GM12891 (cell line): Measurements from ENCODE around the gene SLC48A1.

ENCODE experiments used
- POLR2A ChIP-seq: IDR thresholded peaks from 2 replicates; pipeline ENCODE4 v1.6.1; 2011; ENCODE audit warnings: low read depth, low read length, control low read depth
- POLR2AphosphoS5 ChIP-seq: IDR thresholded peaks from 2 replicates; pipeline ENCODE4 v1.6.1; 2011; ENCODE audit warnings: low read depth, low read length, control low read depth
- POU2F2 ChIP-seq: IDR thresholded peaks from 2 replicates; pipeline ENCODE4 v1.6.1; 2011; ENCODE audit warnings: low read depth, mild to moderate bottlenecking, control low read depth, low read length, moderate library complexity
- TAF1 ChIP-seq: IDR thresholded peaks from 2 replicates; pipeline ENCODE4 v1.6.1; 2011; ENCODE audit warnings: low read depth, low read length, control low read depth

- TF ChIP-seq TAF1 (no peak), POLR2A (no peak), POLR2AphosphoS5 (no peak), POU2F2 (no peak)
Measured at GRCh38 chr12:47736216-47736615, 36.8 kb upstream of the SLC48A1 start.
